NCI-H510A (cell line): ENCODE data around the gene ZNF878.

ENCODE experiments used
- DNase-seq: peaks from one replicate; lab custom pipeline; 2025; lab: John Stamatoyannopoulos, UW

Gene ZNF878

GRCh38 chr19:12035220-12036172, 17.3 kb downstream of the ZNF878 start, which contains the start of gene ZNF433:
Gene ZNF433 (minus strand): TSS chr19:12035679. CDS start chr19:12035539, 140 bp downstream.
- DNase-seq = peak; percentile 96

GRCh38 chr19:12034620-12035019, 18.1 kb downstream of the ZNF878 start:
- no peak for DNase-seq

GRCh38 chr19:12034198-12034597, 18.6 kb downstream of the ZNF878 start:
- no peak for DNase-seq

GRCh38 chr19:12015753-12016116, 37.0 kb downstream of the ZNF878 start:
- no peak for DNase-seq

- DNase-seq = no peak
These were observed 37.6 kb downstream of the ZNF878 start for GRCh38 chr19:12015015-12015752.

- DNase-seq = no peak
These were observed 52.4 kb downstream of the ZNF878 start for GRCh38 chr19:12000152-12000981.

GRCh38 chr19:11995174-11995573, 57.6 kb downstream of the ZNF878 start:
- no peak for DNase-seq
